OCI-LY1 (cell line): ENCODE data around the gene B3GAT1.

Experiments
- EZH2 ChIP-seq: fragments of 200-600 bp; sonication (generic), shearing (Covaris generic); IDR thresholded peaks from 2 replicates; pipeline ENCODE4 v1.8.0; 2017; ENCODE audit warnings: borderline replicate concordance, mixed run types, mild to moderate bottlenecking, antibody characterized with exemption, low read length, moderate library complexity, mixed read lengths
- TF ChIP-seq, protein P1 (sequence below): fragments of 200-600 bp; sonication (generic), shearing (Covaris generic); IDR thresholded peaks from 2 replicates; pipeline ENCODE4 v1.5.1; 2017; ENCODE audit warnings: mild to moderate bottlenecking, antibody characterized with exemption, low read length, moderate library complexity, mixed read lengths

- TF ChIP-seq, protein P1, sequence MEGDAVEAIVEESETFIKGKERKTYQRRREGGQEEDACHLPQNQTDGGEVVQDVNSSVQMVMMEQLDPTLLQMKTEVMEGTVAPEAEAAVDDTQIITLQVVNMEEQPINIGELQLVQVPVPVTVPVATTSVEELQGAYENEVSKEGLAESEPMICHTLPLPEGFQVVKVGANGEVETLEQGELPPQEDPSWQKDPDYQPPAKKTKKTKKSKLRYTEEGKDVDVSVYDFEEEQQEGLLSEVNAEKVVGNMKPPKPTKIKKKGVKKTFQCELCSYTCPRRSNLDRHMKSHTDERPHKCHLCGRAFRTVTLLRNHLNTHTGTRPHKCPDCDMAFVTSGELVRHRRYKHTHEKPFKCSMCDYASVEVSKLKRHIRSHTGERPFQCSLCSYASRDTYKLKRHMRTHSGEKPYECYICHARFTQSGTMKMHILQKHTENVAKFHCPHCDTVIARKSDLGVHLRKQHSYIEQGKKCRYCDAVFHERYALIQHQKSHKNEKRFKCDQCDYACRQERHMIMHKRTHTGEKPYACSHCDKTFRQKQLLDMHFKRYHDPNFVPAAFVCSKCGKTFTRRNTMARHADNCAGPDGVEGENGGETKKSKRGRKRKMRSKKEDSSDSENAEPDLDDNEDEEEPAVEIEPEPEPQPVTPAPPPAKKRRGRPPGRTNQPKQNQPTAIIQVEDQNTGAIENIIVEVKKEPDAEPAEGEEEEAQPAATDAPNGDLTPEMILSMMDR: no peak
- no peak for TF ChIP-seq EZH2
Observed at GRCh38 chr11:134346101-134346975, 65.7 kb downstream of the B3GAT1 start.
